ENCODE results near the gene KCNK4.

GRCh38 chr11:64341429-64341828, 50.3 kb downstream of the KCNK4 start:
- TF ChIP-seq POLR2A (IDR thresholded peaks at IDR 0.05) (no peak), CTCF (IDR thresholded peaks at IDR 0.05) (no peak), POLR2AphosphoS5 (IDR thresholded peaks at IDR 0.05) (no peak)
